MM.1S (cell line): ENCODE data around the gene CCDC138.

Experiments
- EZH2 ChIP-seq: fragments of 300-600 bp; sonication (generic); optimal IDR thresholded peaks from 2 replicates; pipeline ENCODE3; 2017; ENCODE audit warnings: low read depth, mild to moderate bottlenecking, antibody characterized with exemption, low read length, mixed read lengths
- EZH2phosphoT487 ChIP-seq: fragments of 300-600 bp; sonication (generic); IDR thresholded peaks from 2 replicates; pipeline ENCODE4 v1.6.1; 2018; ENCODE audit warnings: antibody characterized with exemption, low read length
- TF ChIP-seq, protein P1 (sequence below): fragments of 300-600 bp; sonication (generic); IDR thresholded peaks from 2 replicates; pipeline ENCODE4 v1.5.1; 2016; ENCODE audit warnings: antibody characterized with exemption, low read length, mixed read lengths

DNA sequence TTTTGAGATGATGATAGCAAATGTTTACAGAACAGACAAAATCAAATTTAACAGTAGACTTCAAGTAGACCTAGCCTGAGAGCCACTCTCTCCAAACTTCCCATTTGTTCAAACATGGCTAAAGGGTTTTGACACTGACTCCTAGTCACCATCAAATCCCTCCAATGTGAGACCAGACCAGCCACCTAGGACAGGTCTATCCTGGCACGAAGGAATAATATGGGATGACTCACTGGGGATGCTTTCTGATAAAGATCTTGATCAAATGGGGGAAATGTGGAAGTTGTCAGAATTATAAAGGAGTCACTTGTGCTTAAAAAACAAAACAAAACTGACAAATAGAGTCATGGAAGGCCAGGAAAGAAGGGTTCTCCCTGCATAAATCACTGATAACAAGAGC lies 106.7 kb downstream of the CCDC138 start:
- TF ChIP-seq, protein P1, sequence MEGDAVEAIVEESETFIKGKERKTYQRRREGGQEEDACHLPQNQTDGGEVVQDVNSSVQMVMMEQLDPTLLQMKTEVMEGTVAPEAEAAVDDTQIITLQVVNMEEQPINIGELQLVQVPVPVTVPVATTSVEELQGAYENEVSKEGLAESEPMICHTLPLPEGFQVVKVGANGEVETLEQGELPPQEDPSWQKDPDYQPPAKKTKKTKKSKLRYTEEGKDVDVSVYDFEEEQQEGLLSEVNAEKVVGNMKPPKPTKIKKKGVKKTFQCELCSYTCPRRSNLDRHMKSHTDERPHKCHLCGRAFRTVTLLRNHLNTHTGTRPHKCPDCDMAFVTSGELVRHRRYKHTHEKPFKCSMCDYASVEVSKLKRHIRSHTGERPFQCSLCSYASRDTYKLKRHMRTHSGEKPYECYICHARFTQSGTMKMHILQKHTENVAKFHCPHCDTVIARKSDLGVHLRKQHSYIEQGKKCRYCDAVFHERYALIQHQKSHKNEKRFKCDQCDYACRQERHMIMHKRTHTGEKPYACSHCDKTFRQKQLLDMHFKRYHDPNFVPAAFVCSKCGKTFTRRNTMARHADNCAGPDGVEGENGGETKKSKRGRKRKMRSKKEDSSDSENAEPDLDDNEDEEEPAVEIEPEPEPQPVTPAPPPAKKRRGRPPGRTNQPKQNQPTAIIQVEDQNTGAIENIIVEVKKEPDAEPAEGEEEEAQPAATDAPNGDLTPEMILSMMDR, result no peak
- no peak for TF ChIP-seq EZH2
- no peak for TF ChIP-seq EZH2phosphoT487
